Effector CD4-positive, alpha-beta T cell (primary cell): Measurements from ENCODE around the gene AK8.

Experiments
- DNase-seq: peaks from one replicate; pipeline ENCODE4 v3.0.0-alpha.2; 2020

Gene AK8

GRCh38 chr9:132710333-132710732, 167.8 kb downstream of the AK8 start:
- DNase-seq = no peak

- DNase-seq = no peak
Observed at GRCh38 chr9:132708769-132709430, 169.2 kb downstream of the AK8 start.

- DNase-seq = no peak
Observed at GRCh38 chr9:132708239-132708638, 169.8 kb downstream of the AK8 start.

GRCh38 chr9:132703336-132703735, 174.7 kb downstream of the AK8 start:
- DNase-seq = no peak

- no peak for DNase-seq
Observed at GRCh38 chr9:132702254-132702653, 175.8 kb downstream of the AK8 start.

GRCh38 chr9:132699956-132700355, 178.1 kb downstream of the AK8 start:
- no peak for DNase-seq

GRCh38 chr9:132698989-132699388, 179.1 kb downstream of the AK8 start:
- no peak for DNase-seq

GRCh38 chr9:132697230-132697629, 180.9 kb downstream of the AK8 start:
- no peak for DNase-seq

GRCh38 chr9:132694144-132694543, 183.9 kb downstream of the AK8 start:
- DNase-seq = no peak

- DNase-seq = no peak
Observed at GRCh38 chr9:132690696-132691095, 187.4 kb downstream of the AK8 start.

- DNase-seq = no peak
Observed at GRCh38 chr9:132683873-132684272, 194.2 kb downstream of the AK8 start.

GRCh38 chr9:132681561-132681960, 196.5 kb downstream of the AK8 start:
- DNase-seq = no peak

- DNase-seq = no peak
Observed at GRCh38 chr9:132679946-132680625, 198.0 kb downstream of the AK8 start.

GRCh38 chr9:132677976-132678375, 200.1 kb downstream of the AK8 start:
- no peak for DNase-seq
